GM12878 (cell line): Measurements from ENCODE around the gene CLINT1. TPM values are rescaled to one million over a fixed set of nuclear protein-coding genes. Genes with fewer than 3 reads are reported as not detected.

ENCODE experiments used
- ATF7 ChIP-seq: fragments of 450-650 bp; IDR thresholded peaks from 2 replicates; pipeline ENCODE4 v1.6.1; 2016; ENCODE audit warnings: low read depth, mild to moderate bottlenecking
- BCL3 ChIP-seq: IDR thresholded peaks from 2 replicates; pipeline ENCODE4 v1.6.1; 2011; ENCODE audit warnings: borderline replicate concordance, low read depth, mild to moderate bottlenecking, moderate library complexity, low read length; ENCODE audit not compliant: insufficient read depth, poor library complexity, severe bottlenecking
- BHLHE40 ChIP-seq, 2 experiments: fragments of 450-650 bp in 1 of 2; IDR thresholded peaks; 2 replicates each; pipeline ENCODE4 v1.6.1; 2011 to 2017; ENCODE audit warnings: low read depth in 2 of 2, borderline replicate concordance in 1 of 2, improper control_type of control experiment in 1 of 2, low read length in 1 of 2, mild to moderate bottlenecking in 1 of 2
- CHD2 ChIP-seq: IDR thresholded peaks from 2 replicates; pipeline ENCODE4 v1.6.1; 2011; ENCODE audit warnings: low read depth, low read length, improper control_type of control experiment, borderline replicate concordance
- DPF2 ChIP-seq: fragments of 450-650 bp; IDR thresholded peaks from 2 replicates; pipeline ENCODE4 v1.6.1; 2017; ENCODE audit warnings: mild to moderate bottlenecking
- EZH2 ChIP-seq: IDR thresholded peaks from 2 replicates; pipeline ENCODE4 v1.6.1; 2012; ENCODE audit warnings: low read depth, mild to moderate bottlenecking, control low read depth, inconsistent platforms, low read length, borderline replicate concordance; ENCODE audit not compliant: control insufficient read depth
- FOS ChIP-seq: IDR thresholded peaks from 3 replicates; pipeline ENCODE4 v1.6.1; 2011; ENCODE audit warnings: borderline replicate concordance; ENCODE audit not compliant: insufficient read length; ENCODE audit errors: extremely low read depth
- IRF3 ChIP-seq: fragments of 450-650 bp; IDR thresholded peaks from 2 replicates; pipeline ENCODE4 v1.6.1; 2014; ENCODE audit warnings: mild to moderate bottlenecking
- IRF4 ChIP-seq: IDR thresholded peaks from 2 replicates; pipeline ENCODE4 v1.6.1; 2011; ENCODE audit warnings: low read depth, low read length
- KAT2A ChIP-seq: conservative IDR thresholded peaks from 2 replicates; pipeline ENCODE4 v1.6.1; 2011; ENCODE audit warnings: low read depth, low read length; ENCODE audit not compliant: control insufficient read depth
- KDM1A ChIP-seq: fragments of 200-600 bp; sonication (generic); IDR thresholded peaks from 2 replicates; pipeline ENCODE4 v1.6.1; 2016; ENCODE audit warnings: borderline replicate concordance
- MTA3 ChIP-seq: IDR thresholded peaks from 2 replicates; pipeline ENCODE4 v1.6.1; 2012; ENCODE audit warnings: low read length, inconsistent platforms, borderline replicate concordance
- PAX8 ChIP-seq: fragments of 450-650 bp; IDR thresholded peaks from 2 replicates; pipeline ENCODE4 v1.6.1; 2017; ENCODE audit warnings: mild to moderate bottlenecking, moderate library complexity
- PRDM15 ChIP-seq: fragments of 450-650 bp; formaldehyde crosslinking; IDR thresholded peaks from 2 replicates; pipeline ENCODE4 v1.4.0; 2020; ENCODE audit warnings: mild to moderate bottlenecking, moderate library complexity
- RELA ChIP-seq: fragments of 450-650 bp; IDR thresholded peaks from 2 replicates; pipeline ENCODE4 v1.8.0; 2014; ENCODE audit warnings: borderline replicate concordance; ENCODE audit not compliant: partially characterized antibody
- SMAD5 ChIP-seq: IDR thresholded peaks from 2 replicates; pipeline ENCODE4 v1.6.1; 2016; ENCODE audit warnings: antibody characterized with exemption, low read depth
- SREBF1 ChIP-seq: IDR thresholded peaks from 2 replicates; pipeline ENCODE4 v1.6.1; 2012; ENCODE audit warnings: mild to moderate bottlenecking, low read length
- SREBF2 ChIP-seq: IDR thresholded peaks from 2 replicates; pipeline ENCODE4 v1.6.1; 2012; ENCODE audit warnings: mild to moderate bottlenecking, low read length
- YBX1 ChIP-seq: fragments of 450-650 bp; IDR thresholded peaks from 2 replicates; pipeline ENCODE4 v1.6.1; 2016; ENCODE audit warnings: antibody characterized with exemption
- ZNF384 ChIP-seq: IDR thresholded peaks from 2 replicates; pipeline ENCODE4 v1.6.1; 2012; ENCODE audit warnings: low read depth, mild to moderate bottlenecking, low read length, improper control_type of control experiment, borderline replicate concordance
- ZSCAN29 ChIP-seq: fragments of 450-650 bp; IDR thresholded peaks from 2 replicates; pipeline ENCODE4 v1.6.1; 2017; ENCODE audit warnings: mild to moderate bottlenecking, moderate library complexity
- ZZZ3 ChIP-seq: IDR thresholded peaks from 2 replicates; pipeline ENCODE4 v1.6.1; 2011; ENCODE audit warnings: low read depth; ENCODE audit not compliant: control insufficient read depth, insufficient read length
- polyA plus RNA-seq, 11 experiments: library from polyadenylated mRNA; depleted of rRNA in 4 of 11; unstranded in 6 of 11; stranded (reverse) in 5 of 11; fragments of >200 nt; fragmentation: Nextera tagmentation in 4 of 11; fragmentation: Illumina TruSeq in 1 of 11; extraction: Ambion mirVana in 4 of 11; extraction: Trizol in 1 of 11; gene quantifications; 1 replicate in 1 of 11; 2 replicates in 10 of 11; pipeline versions ENCODE4 v1.2.1 to v1.2.3, GENCODE V29; 2011 to 2016; ENCODE audit warnings: inconsistent platforms in 2 of 11, missing spikeins in 2 of 11, low read depth in 1 of 11
- total RNA-seq, 4 experiments: library from RNA; depleted of rRNA in 3 of 4; stranded (reverse); fragments of >200 nt in 3 of 4; fragmentation: Illumina TruSeq in 1 of 4; extraction: Trizol in 1 of 4; gene quantifications; 2 replicates each; pipeline versions ENCODE4 v1.2.1 to v1.2.3, GENCODE V29; 2013 to 2021
- TF ChIP-seq, protein P1 (sequence below): IDR thresholded peaks from 2 replicates; pipeline ENCODE4 v1.6.1; 2012; ENCODE audit warnings: low read length, inconsistent platforms

CLINT1 gene
- total and polyA plus RNA-seq, 10 of the 15 experiments (the other 5 are each of a cell fraction or from before 2014, with no cell fraction given), result 30.0 to 136 (median 105) TPM

GRCh38 chr5:157862183-157862851, 3.4 kb upstream of the CLINT1 start (continued):
- TF ChIP-seq BCL3 (no peak), CHD2 (no peak), IRF3 (no peak), ZZZ3 (no peak), FOS (no peak), PRDM15 (CRISPR knock-in tag) (no peak), ZNF384 (0 out of 2 replicates have a peak, but pooled peaks have one; percentile 6), ATF7 (no peak), BHLHE40 (IDR thresholded peaks at IDR 0.05; ENCODE audit: borderline replicate concordance in 1 of 2, low read depth in 2 of 2, low read length in 1 of 2) (peak; percentile 84 to 89), IRF4 (no peak), YBX1 (no peak), KDM1A (no peak), ZSCAN29 (no peak), SREBF2 (no peak), MTA3 (no peak), PAX8 (no peak), RELA (no peak), DPF2 (peak; percentile 86), SMAD5 (no peak), EZH2 (no peak), KAT2A (no peak), SREBF1 (no peak)
- TF ChIP-seq, protein P1, sequence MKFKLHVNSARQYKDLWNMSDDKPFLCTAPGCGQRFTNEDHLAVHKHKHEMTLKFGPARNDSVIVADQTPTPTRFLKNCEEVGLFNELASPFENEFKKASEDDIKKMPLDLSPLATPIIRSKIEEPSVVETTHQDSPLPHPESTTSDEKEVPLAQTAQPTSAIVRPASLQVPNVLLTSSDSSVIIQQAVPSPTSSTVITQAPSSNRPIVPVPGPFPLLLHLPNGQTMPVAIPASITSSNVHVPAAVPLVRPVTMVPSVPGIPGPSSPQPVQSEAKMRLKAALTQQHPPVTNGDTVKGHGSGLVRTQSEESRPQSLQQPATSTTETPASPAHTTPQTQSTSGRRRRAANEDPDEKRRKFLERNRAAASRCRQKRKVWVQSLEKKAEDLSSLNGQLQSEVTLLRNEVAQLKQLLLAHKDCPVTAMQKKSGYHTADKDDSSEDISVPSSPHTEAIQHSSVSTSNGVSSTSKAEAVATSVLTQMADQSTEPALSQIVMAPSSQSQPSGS, result no peak
